K562 (cell line): ENCODE results near the gene ZNHIT6. TPM values are rescaled to one million over a fixed set of nuclear protein-coding genes. Genes with fewer than 3 reads are reported as not detected.

ENCODE experiments used
- ARID1B ChIP-seq: fragments of 450-650 bp; IDR thresholded peaks from 2 replicates; pipeline ENCODE4 v1.6.1; 2016; ENCODE audit warnings: antibody characterized with exemption, mild to moderate bottlenecking, inconsistent platforms
- BHLHE40 ChIP-seq: IDR thresholded peaks from 2 replicates; pipeline ENCODE4 v1.6.1; 2011; ENCODE audit warnings: low read length, improper control_type of control experiment
- BMI1 ChIP-seq: fragments of 150-350 bp; IDR thresholded peaks from 2 replicates; pipeline ENCODE4 v1.6.1; 2014; ENCODE audit warnings: low read length
- C11orf30 ChIP-seq: fragments of 450-650 bp; IDR thresholded peaks from 2 replicates; pipeline ENCODE4 v1.6.1; 2016; ENCODE audit warnings: low read depth, mild to moderate bottlenecking
- CBFB ChIP-seq: sonication (generic); formaldehyde crosslinking; IDR thresholded peaks from 2 replicates; pipeline ENCODE4 v1.4.0; 2020; ENCODE audit warnings: mild to moderate bottlenecking, missing genetic modification reagents
- DDX20 ChIP-seq: fragments of 450-650 bp; IDR thresholded peaks from 2 replicates; pipeline ENCODE4 v1.6.1; 2016; ENCODE audit warnings: missing genetic modification characterization, low read depth, mild to moderate bottlenecking, missing compliant biosample characterization, moderate library complexity
- FOXK2 ChIP-seq, 2 experiments: fragments of 450-650 bp; IDR thresholded peaks in 1 of 2; conservative IDR thresholded peaks in 1 of 2; 2 replicates each; pipeline ENCODE4 v1.6.1; 2016; ENCODE audit warnings: low read depth in 2 of 2, mild to moderate bottlenecking in 1 of 2
- GTF2E2 ChIP-seq: fragments of 200-800 bp; sonication (Bioruptor generic); IDR thresholded peaks from 2 replicates; pipeline ENCODE4 v1.6.1; 2016; ENCODE audit warnings: missing genetic modification characterization, missing compliant biosample characterization
- HCFC1 ChIP-seq: IDR thresholded peaks from 2 replicates; pipeline ENCODE4 v1.6.1; 2012; ENCODE audit warnings: low read depth, low read length, improper control_type of control experiment
- HNRNPLL ChIP-seq: fragments of 200-400 bp; formaldehyde crosslinking; IDR thresholded peaks from 2 replicates; pipeline ENCODE4 v1.6.1; 2017; ENCODE audit warnings: low read length, low read depth, mild to moderate bottlenecking; ENCODE audit not compliant: poor library complexity, severe bottlenecking
- MNT ChIP-seq, 2 experiments: fragments of 450-650 bp; conservative IDR thresholded peaks; 2 replicates each; pipeline ENCODE4 v1.6.1; 2017; ENCODE audit warnings: mild to moderate bottlenecking in 2 of 2, moderate library complexity in 2 of 2
- MTA3 ChIP-seq: fragments of 450-650 bp; formaldehyde crosslinking; IDR thresholded peaks from 2 replicates; pipeline ENCODE4 v1.6.1; 2017; ENCODE audit warnings: mild to moderate bottlenecking, borderline replicate concordance
- POLR2B ChIP-seq: fragments of 450-650 bp; IDR thresholded peaks from 2 replicates; pipeline ENCODE4 v1.6.1; 2018; ENCODE audit warnings: low read depth; ENCODE audit not compliant: partially characterized antibody
- POLR2H ChIP-seq: IDR thresholded peaks from 2 replicates; pipeline ENCODE4 v1.6.1; 2016; ENCODE audit warnings: missing genetic modification characterization, low read depth, mild to moderate bottlenecking, control low read depth, missing compliant biosample characterization, moderate library complexity
- RB1 ChIP-seq: fragments of 450-650 bp; IDR thresholded peaks from 2 replicates; pipeline ENCODE4 v1.6.1; 2017; ENCODE audit warnings: low read depth, mild to moderate bottlenecking
- TBL1XR1 ChIP-seq, 2 experiments: IDR thresholded peaks; 2 replicates each; pipeline ENCODE4 v1.6.1; 2012; ENCODE audit warnings: improper control_type of control experiment in 2 of 2, low read length in 2 of 2, mild to moderate bottlenecking in 1 of 2
- TEAD4 ChIP-seq, 2 experiments: sonication (generic) in 1 of 2; formaldehyde crosslinking in 1 of 2; IDR thresholded peaks; 2 replicates each; pipeline versions ENCODE4 v1.6.1 to v1.8.0; 2012 to 2022; ENCODE audit warnings: borderline replicate concordance in 1 of 2, inconsistent platforms in 1 of 2, low read length in 1 of 2, mild to moderate bottlenecking in 1 of 2, missing genetic modification reagents in 1 of 2
- TGIF2 ChIP-seq: sonication (generic); formaldehyde crosslinking; IDR thresholded peaks from 2 replicates; pipeline ENCODE4 v1.8.1; 2022; ENCODE audit warnings: mild to moderate bottlenecking, missing genetic modification reagents, moderate library complexity
- ZBED1 ChIP-seq: IDR thresholded peaks from 2 replicates; pipeline ENCODE4 v1.6.1; 2014
- ZBTB8A ChIP-seq: fragments of 450-650 bp; IDR thresholded peaks from 2 replicates; pipeline ENCODE4 v1.6.1; 2018; ENCODE audit warnings: mild to moderate bottlenecking, moderate library complexity; ENCODE audit not compliant: partially characterized antibody
- ZNF263 ChIP-seq: sonication (generic); formaldehyde crosslinking; IDR thresholded peaks from 2 replicates; pipeline ENCODE4 v1.8.0; 2022; ENCODE audit warnings: mild to moderate bottlenecking, missing genetic modification reagents, borderline replicate concordance
- ZNF277 ChIP-seq: fragments of 250-450 bp; sonication (Bioruptor Pico); IDR thresholded peaks from 2 replicates; pipeline ENCODE4 v1.8.0; 2022; ENCODE audit warnings: inconsistent platforms, mild to moderate bottlenecking, moderate library complexity, borderline replicate concordance
- ZNF639 ChIP-seq, 2 experiments: fragments of 200-800 bp in 1 of 2; sonication (Bioruptor generic) in 1 of 2; sonication (generic) in 1 of 2; formaldehyde crosslinking in 1 of 2; IDR thresholded peaks in 1 of 2; conservative IDR thresholded peaks in 1 of 2; 2 replicates each; pipeline versions ENCODE4 v1.5.0 to v1.6.1; 2016 to 2020; ENCODE audit warnings: missing compliant biosample characterization in 1 of 2, missing genetic modification characterization in 1 of 2, missing genetic modification reagents in 1 of 2
- polyA plus RNA-seq, 8 experiments: library from polyadenylated mRNA; depleted of rRNA in 4 of 8; stranded (reverse) in 5 of 8; unstranded in 3 of 8; fragments of >200 nt; fragmentation: Nextera tagmentation in 2 of 8; fragmentation: Illumina TruSeq in 1 of 8; extraction: Ambion mirVana in 2 of 8; extraction: Trizol in 1 of 8; gene quantifications; 2 replicates each; pipeline versions ENCODE4 v1.2.1 to v1.2.3, GENCODE V29; 2011 to 2014; ENCODE audit warnings: inconsistent platforms in 1 of 8, missing spikeins in 1 of 8
- total RNA-seq, 7 experiments: library from RNA; depleted of rRNA in 6 of 7; stranded (reverse); fragments of >200 nt in 6 of 7; fragmentation: Illumina TruSeq in 2 of 7; extraction: Trizol in 2 of 7; gene quantifications; 2 replicates each; pipeline versions ENCODE4 v1.2.1 to v1.2.3, GENCODE V29; 2011 to 2021; ENCODE audit warnings: low replicate concordance in 1 of 7

Gene ZNHIT6
- total and polyA plus RNA-seq, 9 of the 15 experiments (the other 6 are each of a cell fraction or from before 2014, with no cell fraction given), result 15.4 to 37.6 (median 21.7) TPM

DNA sequence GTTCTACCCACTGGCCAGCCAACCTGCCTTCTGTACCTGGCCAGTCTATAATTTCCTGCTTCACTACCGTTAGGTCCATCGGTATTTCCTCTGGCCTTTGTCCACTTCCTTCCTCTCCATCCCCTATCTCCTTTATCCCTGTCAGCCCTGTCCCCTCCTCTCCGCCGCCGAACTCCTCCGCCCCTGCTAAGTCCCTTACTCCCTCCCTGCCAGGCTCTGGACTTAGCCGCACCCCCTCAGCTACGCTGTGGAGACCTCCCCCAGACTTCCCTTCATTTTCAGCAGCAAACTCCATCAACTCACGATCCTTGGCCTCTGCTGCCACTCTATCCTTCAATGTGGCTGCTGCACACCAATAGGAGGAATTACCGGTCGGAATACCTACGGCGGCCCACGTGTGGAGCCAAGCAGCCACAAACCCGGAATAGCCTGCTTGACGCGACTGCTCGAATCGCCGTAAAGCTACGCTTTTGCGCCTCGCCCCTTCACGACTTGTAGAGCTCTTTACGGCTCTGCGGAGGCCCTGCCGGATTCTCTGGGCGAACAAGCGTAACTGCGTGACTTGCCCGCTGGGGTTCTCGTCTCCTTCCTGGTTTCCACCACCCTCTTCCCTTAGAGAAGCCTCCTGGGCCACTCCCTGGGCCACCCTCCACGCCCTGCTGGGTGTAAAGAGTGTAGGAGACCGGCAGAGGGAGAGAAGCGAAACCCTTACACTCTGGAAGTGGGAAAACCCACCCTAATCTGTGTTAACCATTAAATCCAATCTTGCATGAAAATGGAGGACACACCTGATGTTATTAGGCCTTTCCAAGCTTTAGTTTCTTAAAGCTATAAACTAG lies at the start of gene ZNHIT6 (continued):
- TF ChIP-seq TGIF2 (CRISPR knock-in tag), result peak; percentile 20; the same call in 1 of the 2 replicates
- TF ChIP-seq MNT (conservative IDR thresholded peaks at IDR 0.05), result peak; percentile 93 to 97
- TF ChIP-seq FOXK2 (conservative IDR thresholded peaks at IDR 0.05 in 1 of 2, IDR thresholded peaks at IDR 0.05 in 1 of 2; ENCODE audit: low read depth in 2 of 2), result peak in 1 of 2 experiments; percentile 63; a peak in 2 of 4 replicates
- TF ChIP-seq BHLHE40, result 0 out of 2 replicates have a peak, but pooled peaks have one; percentile 13
- TF ChIP-seq BMI1, result no peak
- TF ChIP-seq ZBTB8A, result no peak
- no peak for TF ChIP-seq ZNF263
- no peak for TF ChIP-seq DDX20 (tag)
- TF ChIP-seq HNRNPLL, result peak; percentile 94
- peak; percentile 65; the same call in 1 of the 2 replicates for TF ChIP-seq MTA3
- TF ChIP-seq HCFC1, result peak; percentile 58
- no peak for TF ChIP-seq CBFB (CRISPR knock-in tag)
- TF ChIP-seq TBL1XR1 (IDR thresholded peaks at IDR 0.05; ENCODE audit: low read length in 2 of 2), result 0 out of 4 replicates have a peak, but pooled peaks of 1 of the 2 experiments have one; percentile 10
- TF ChIP-seq ZNF277 (CRISPR knock-in tag), result no peak
- TF ChIP-seq RB1, result peak; percentile 29; the same call in 1 of the 2 replicates
- TF ChIP-seq ZNF639 (CRISPR knock-in tag; conservative IDR thresholded peaks at IDR 0.05 in 1 of 2, IDR thresholded peaks at IDR 0.05 in 1 of 2), result no peak
- peak; percentile 63 for TF ChIP-seq POLR2H
- peak; percentile 48; the same call in 1 of the 2 replicates for TF ChIP-seq C11orf30
- peak; percentile 19; the same call in 1 of the 2 replicates for TF ChIP-seq TEAD4 (IDR thresholded peaks at IDR 0.05; ENCODE audit: low read length)
- TF ChIP-seq TEAD4 (CRISPR knock-in tag; IDR thresholded peaks at IDR 0.05; ENCODE audit: borderline replicate concordance), result no peak
- 0 out of 2 replicates have a peak, but pooled peaks have one; percentile 38 for TF ChIP-seq ZBED1
- no peak for TF ChIP-seq GTF2E2
- TF ChIP-seq POLR2B, result peak; percentile 75
- TF ChIP-seq ARID1B, result peak; percentile 42; the same call in 1 of the 2 replicates
